Measurements from ENCODE around the gene MEOX1. TPM values are rescaled to one million over a fixed set of nuclear protein-coding genes. Genes with fewer than 3 reads are reported as not detected.

MEOX1 gene
- total and polyA plus RNA-seq, 2 donors (not counting 1 experiment from before 2014, with no cell fraction given) = not detected

- intact Hi-C loops (cut with micrococcal nuclease) = no loop called here
- Mint-ChIP-seq H3K27me3 (peaks cover 12% of the 10 kb centered on the region), H3K4me1 (no peaks in the 10 kb centered on the region), H3K4me3 (no peak overlapping the region), H3K9me3 (ENCODE audit: insufficient read depth) (no peaks in the 10 kb centered on the region), H3K27ac (no peak overlapping the region)
- H3K4me3 ChIP-seq (ENCODE audit: control extremely low read depth in 1 of 5, extremely low read depth in 1 of 5, insufficient read depth in 1 of 5, low read depth in 2 of 5, low read length in 4 of 5) = no peak overlapping the region
- H3K79me2 ChIP-seq (ENCODE audit: control insufficient read depth, insufficient read depth, low read length) = no peaks in the 10 kb centered on the region
- H3K9ac ChIP-seq (ENCODE audit: low read length) = no peak overlapping the region
- WGBS (ENCODE audit: insufficient coverage) = 100% methylated on average over 1 of the region's 8 CpGs
- H3K27ac ChIP-seq (ENCODE audit: low read length in 2 of 2) = no peak overlapping the region
- ATAC-seq (ENCODE audit: low read depth) = no peak
- ChIA-PET POLR2A (no interaction called here), CTCF (no interaction called here)
- DNase-seq = no peak
- H4K20me1 ChIP-seq (ENCODE audit: control insufficient read depth, insufficient read depth, low read length, poor library complexity, severe bottlenecking) = no peaks in the 10 kb centered on the region
- no peaks in the 10 kb centered on the region for H3K4me1 ChIP-seq (ENCODE audit: control insufficient read depth in 2 of 2, insufficient read depth in 2 of 2, low read length in 2 of 2)
- TF ChIP-seq EZH2 (IDR thresholded peaks at IDR 0.05; ENCODE audit: borderline replicate concordance, insufficient read depth, low read depth, low read length, poor library complexity, severe bottlenecking) = no peak
- TF ChIP-seq, protein P1, sequence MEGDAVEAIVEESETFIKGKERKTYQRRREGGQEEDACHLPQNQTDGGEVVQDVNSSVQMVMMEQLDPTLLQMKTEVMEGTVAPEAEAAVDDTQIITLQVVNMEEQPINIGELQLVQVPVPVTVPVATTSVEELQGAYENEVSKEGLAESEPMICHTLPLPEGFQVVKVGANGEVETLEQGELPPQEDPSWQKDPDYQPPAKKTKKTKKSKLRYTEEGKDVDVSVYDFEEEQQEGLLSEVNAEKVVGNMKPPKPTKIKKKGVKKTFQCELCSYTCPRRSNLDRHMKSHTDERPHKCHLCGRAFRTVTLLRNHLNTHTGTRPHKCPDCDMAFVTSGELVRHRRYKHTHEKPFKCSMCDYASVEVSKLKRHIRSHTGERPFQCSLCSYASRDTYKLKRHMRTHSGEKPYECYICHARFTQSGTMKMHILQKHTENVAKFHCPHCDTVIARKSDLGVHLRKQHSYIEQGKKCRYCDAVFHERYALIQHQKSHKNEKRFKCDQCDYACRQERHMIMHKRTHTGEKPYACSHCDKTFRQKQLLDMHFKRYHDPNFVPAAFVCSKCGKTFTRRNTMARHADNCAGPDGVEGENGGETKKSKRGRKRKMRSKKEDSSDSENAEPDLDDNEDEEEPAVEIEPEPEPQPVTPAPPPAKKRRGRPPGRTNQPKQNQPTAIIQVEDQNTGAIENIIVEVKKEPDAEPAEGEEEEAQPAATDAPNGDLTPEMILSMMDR (IDR thresholded peaks at IDR 0.05) = no peak
- no peaks in the 10 kb centered on the region for H3K36me3 ChIP-seq (replicated peaks in 1 of 2; ENCODE audit: control extremely low read depth in 1 of 2, control insufficient read depth in 1 of 2, extremely low read depth in 1 of 2, insufficient read depth in 2 of 2, low read length in 1 of 2)
- no peak overlapping the region for H2AFZ ChIP-seq (ENCODE audit: insufficient read depth, low read depth, low read length, poor library complexity, severe bottlenecking)
- no peaks in the 10 kb centered on the region for H3K9me3 ChIP-seq (ENCODE audit: control extremely low read depth in 1 of 3, control insufficient read depth in 2 of 3, insufficient read depth in 1 of 3, low read length in 2 of 3)
- no peak overlapping the region for H3K4me2 ChIP-seq (replicated peaks; ENCODE audit: low read depth, low read length, poor library complexity, severe bottlenecking)
- H3K27me3 ChIP-seq (replicated peaks in 1 of 4; ENCODE audit: control extremely low read depth in 1 of 4, control insufficient read depth in 3 of 4, insufficient read depth in 4 of 4, low read length in 3 of 4) = peaks cover 0 to 2% (median under 1%) of the 10 kb centered on the region in 4 experiments
These were observed 43.4 kb downstream of the MEOX1 start for GRCh38 chr17:43618276-43618675.

DNA sequence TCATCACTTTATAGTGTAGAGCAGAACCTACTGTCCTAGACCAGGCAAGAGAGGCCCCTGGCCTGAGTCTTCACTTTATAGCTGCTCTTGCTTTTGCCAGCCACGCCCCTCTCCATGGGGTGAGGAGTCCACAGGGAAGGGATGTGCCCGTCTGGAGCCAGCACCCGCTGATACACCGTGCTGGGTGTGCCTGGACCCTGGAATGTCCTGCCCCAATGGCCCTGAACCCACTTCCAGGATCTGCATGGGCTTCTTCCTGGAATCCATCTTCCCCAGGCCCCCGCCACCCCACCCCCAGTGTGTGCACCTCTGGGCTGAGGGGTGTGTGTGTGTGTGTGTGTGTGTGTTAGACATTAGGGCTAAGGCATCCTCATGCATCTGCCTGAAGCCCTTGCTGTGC lies 44.9 kb downstream of the MEOX1 start:
- Histone ChIP-seq H3K27me3 (replicated peaks in 1 of 4; ENCODE audit: control extremely low read depth in 1 of 4, control insufficient read depth in 3 of 4, insufficient read depth in 4 of 4, low read length in 3 of 4) (peaks cover 0 to 2% (median 0%) of the 10 kb centered on the region in 4 experiments), H3K36me3 (replicated peaks in 1 of 2; ENCODE audit: control extremely low read depth in 1 of 2, control insufficient read depth in 1 of 2, extremely low read depth in 1 of 2, insufficient read depth in 2 of 2, low read length in 1 of 2) (no peaks in the 10 kb centered on the region), H3K27ac (ENCODE audit: low read length in 2 of 2) (no peak overlapping the region), H3K4me2 (replicated peaks; ENCODE audit: low read depth, low read length, poor library complexity, severe bottlenecking) (no peak overlapping the region), H3K4me3 (ENCODE audit: control extremely low read depth in 1 of 5, extremely low read depth in 1 of 5, insufficient read depth in 1 of 5, low read depth in 2 of 5, low read length in 4 of 5) (no peak overlapping the region), H3K79me2 (ENCODE audit: control insufficient read depth, insufficient read depth, low read length) (no peaks in the 10 kb centered on the region), H3K4me1 (ENCODE audit: control insufficient read depth in 2 of 2, insufficient read depth in 2 of 2, low read length in 2 of 2) (no peaks in the 10 kb centered on the region), H2AFZ (ENCODE audit: insufficient read depth, low read depth, low read length, poor library complexity, severe bottlenecking) (no peak overlapping the region), H4K20me1 (ENCODE audit: control insufficient read depth, insufficient read depth, low read length, poor library complexity, severe bottlenecking) (no peaks in the 10 kb centered on the region), H3K9me3 (ENCODE audit: control extremely low read depth in 1 of 3, control insufficient read depth in 2 of 3, insufficient read depth in 1 of 3, low read length in 2 of 3) (peaks cover 0 to under 1% (median 0%) of the 10 kb centered on the region in 3 donors), H3K9ac (ENCODE audit: low read length) (no peak overlapping the region)
- ChIA-PET CTCF (no interaction called here), POLR2A (no interaction called here)
- ATAC-seq (ENCODE audit: low read depth) = no peak
- DNase-seq = no peak
- 91% methylated on average over 4 of the region's 5 CpGs for WGBS (ENCODE audit: insufficient coverage)
- H3K4me1 Mint-ChIP-seq = no peaks in the 10 kb centered on the region
- no peak overlapping the region for H3K27ac Mint-ChIP-seq
- no peaks in the 10 kb centered on the region for H3K9me3 Mint-ChIP-seq (ENCODE audit: insufficient read depth)
- intact Hi-C loops (cut with micrococcal nuclease) = no loop called here
- H3K4me3 Mint-ChIP-seq = no peak overlapping the region
- H3K27me3 Mint-ChIP-seq = peaks cover 15% of the 10 kb centered on the region
- TF ChIP-seq, protein P1 (IDR thresholded peaks at IDR 0.05) = no peak
- no peak for TF ChIP-seq EZH2 (IDR thresholded peaks at IDR 0.05; ENCODE audit: borderline replicate concordance, insufficient read depth, low read depth, low read length, poor library complexity, severe bottlenecking)
